KOPT-K1 (cell line): ENCODE measurements around the gene TMTC4.

Source experiments
- H3K27ac ChIP-seq: fragments of 200-600 bp; sonication (generic); 2 replicates; pipeline ENCODE4 v1.5.1; 2016; ENCODE audit warnings: antibody characterized with exemption, mild to moderate bottlenecking, low read depth, low read length; ENCODE audit not compliant: poor library complexity, severe bottlenecking
- H3K36me3 ChIP-seq: fragments of 200-600 bp; sonication (generic); 2 replicates; pipeline ENCODE4 v1.5.1; 2017; ENCODE audit warnings: antibody characterized with exemption, mild to moderate bottlenecking, low read length, moderate library complexity; ENCODE audit not compliant: insufficient read depth
- H3K9me3 ChIP-seq: fragments of 200-600 bp; sonication (generic); 2 replicates; pipeline ENCODE4 v1.5.1; 2017; ENCODE audit warnings: antibody characterized with exemption, low read length, mild to moderate bottlenecking; ENCODE audit not compliant: insufficient read depth, poor library complexity, severe bottlenecking

Gene TMTC4

DNA sequence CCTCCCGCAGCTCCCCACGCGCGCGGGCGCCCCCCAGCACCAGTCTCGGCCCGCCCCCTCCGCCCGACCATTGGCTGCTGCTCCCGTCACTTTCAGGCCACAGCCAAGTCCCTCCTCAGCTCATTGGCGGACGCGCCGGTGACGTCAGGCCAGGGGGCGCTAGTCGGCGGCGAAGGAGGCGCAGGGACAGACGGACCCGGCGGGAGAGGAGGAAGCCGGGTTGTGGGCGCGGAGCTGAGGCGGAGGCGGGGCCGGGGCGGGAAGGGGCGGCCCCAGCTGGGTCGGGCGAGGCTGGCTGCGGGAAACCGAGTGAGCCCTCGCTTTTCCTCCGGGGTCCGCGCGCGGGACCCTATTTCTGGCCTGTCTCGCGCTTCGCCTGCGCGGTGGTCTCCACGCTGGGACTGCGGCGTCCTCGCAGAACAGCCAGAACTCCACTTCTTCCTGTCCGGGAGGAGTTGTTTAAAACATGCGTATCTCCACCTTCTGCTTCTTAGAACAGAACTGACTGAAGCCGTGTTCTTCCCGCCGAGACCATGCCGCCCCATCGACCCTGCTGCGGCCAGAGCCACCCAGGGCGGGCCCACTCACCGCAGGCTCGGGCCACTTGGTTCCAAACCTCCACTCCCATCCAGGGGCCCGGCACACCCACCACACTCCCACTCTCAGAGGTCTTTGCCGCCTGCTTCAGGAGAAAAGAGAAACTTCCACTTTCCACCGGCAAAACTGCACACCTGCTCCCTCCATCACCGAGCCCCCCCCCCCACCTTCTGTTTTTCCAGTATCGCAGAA is 471 bp upstream of the TMTC4 start:
- Histone ChIP-seq H3K27ac (peak overlapping the region; percentile 76), H3K36me3 (peaks cover 3% of the 10 kb centered on the region), H3K9me3 (no peaks in the 10 kb centered on the region)

DNA sequence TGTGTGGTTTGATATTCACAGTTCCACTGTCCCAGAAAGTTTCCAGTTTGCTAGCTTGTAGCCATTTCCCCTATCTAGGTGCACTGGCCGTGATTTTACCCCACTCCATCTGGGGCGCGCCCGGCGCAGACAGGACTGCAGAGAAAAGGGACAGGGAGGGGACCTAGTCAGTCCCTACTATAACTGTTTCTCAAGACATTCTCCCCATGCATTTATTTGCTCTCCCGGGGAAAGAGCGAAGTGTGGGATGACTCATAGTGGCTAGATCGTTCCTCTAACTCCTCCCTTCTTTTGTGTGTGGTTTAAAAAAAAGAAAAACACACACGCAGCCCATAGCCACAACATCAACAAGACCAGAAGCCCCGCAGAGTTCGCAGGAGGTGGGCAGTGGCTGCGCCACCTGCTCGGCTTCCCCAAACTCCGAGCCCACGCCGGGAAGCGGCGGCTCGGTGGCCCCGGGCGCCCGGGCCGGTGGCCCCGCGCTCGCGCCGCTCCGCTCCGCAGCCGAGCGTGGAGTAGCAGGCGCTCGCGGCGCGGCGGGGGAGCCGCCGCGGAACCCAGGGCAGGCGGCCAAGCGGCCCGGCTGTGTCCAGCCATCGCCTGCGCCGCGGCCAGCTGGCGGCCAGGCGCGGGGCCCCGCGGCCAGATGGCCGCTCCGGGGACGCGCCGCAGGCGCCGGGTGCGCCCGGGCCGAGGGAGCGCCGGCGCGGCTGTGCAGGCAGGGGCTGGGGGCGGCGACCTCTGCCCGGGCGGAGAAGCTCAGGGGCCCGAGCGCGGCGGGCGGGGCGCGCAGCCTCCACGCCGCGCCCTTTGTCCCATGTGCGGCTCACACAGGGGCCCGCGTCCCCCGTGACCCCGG is 653 bp downstream of the TMTC4 start:
- Histone ChIP-seq H3K9me3 (no peaks in the 10 kb centered on the region), H3K36me3 (peaks cover 14% of the 10 kb centered on the region), H3K27ac (peak overlapping the region; percentile 76)

DNA sequence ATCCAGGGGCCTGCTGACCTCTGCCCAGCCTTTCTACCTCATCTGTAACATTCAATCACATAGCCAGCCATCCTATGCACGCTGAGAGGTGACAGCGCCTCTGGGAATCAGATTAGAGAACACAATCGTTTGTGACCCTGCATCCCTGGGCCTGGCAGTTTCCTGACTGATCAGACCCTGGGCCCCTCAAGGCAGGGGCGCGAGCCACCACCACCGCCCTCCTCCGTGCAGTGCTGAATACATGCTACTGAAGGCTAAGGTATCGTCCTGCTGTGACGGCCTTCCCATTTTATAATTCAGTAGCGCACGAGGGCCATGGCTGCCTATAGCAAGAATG is 1.3 kb downstream of the TMTC4 start:
- H3K27ac ChIP-seq = no peak overlapping the region
- H3K9me3 ChIP-seq = no peaks in the 10 kb centered on the region
- peaks cover 20% of the 10 kb centered on the region for H3K36me3 ChIP-seq

DNA sequence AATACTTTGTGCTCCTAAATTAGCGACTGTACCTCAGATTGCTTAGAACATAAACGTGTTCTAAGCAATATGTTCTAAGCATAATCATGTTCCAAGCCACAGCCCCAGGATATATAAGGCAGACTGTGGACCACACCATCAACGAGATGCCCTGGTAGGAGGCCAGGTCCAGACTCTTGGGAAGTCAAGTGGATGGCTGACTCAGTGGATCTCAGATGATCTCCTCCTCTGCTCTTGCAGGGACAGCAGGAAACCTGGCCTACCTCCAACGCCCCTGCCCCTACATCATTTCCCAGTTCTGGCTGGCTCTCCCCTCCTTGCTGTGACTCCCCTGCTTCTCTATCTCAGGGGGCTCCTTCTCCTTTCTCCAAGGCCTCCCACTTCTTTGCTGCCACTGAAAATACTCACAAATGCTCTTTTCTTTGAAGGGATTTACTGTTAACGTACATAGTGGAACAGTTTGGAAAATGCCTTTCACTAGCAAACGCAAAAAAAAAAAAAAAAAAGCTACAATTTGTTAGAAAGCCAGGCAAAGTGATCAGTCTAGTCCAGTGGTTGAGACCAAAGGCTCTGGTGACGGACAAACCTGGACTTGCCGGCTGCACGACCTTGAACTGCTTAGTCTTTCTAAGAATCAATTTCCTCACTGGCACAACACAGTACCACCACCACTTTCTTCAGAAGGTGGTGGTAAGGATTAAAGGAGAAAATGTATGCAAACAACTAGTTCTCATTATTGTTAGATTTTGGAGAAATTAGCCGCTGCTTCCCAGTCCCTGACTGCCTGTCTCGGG is 3.0 kb downstream of the TMTC4 start:
- H3K9me3 ChIP-seq = no peaks in the 10 kb centered on the region
- H3K36me3 ChIP-seq = peaks cover 38% of the 10 kb centered on the region
- H3K27ac ChIP-seq = no peak overlapping the region

DNA sequence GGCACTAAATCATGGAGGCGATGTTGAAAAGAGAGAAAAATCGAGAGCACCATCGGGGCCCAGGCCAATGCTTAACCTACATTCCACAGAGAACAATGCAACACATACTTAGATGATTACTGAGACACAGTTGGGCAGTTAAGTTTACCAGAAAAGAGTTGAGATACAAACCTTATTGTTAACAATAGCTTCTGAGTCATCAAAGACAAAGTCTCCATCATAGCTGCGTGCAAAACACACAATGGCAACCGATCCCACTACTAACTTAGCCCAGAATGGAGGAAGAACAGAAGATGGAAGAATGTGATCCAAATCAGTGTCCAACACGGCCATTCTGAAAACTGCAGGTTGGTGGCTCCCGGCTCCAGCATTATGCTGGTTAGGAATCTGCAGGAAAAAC is 6.2 kb downstream of the TMTC4 start:
- no peaks in the 10 kb centered on the region for H3K9me3 ChIP-seq
- H3K36me3 ChIP-seq = peaks cover 69% of the 10 kb centered on the region
- H3K27ac ChIP-seq = no peak overlapping the region

DNA sequence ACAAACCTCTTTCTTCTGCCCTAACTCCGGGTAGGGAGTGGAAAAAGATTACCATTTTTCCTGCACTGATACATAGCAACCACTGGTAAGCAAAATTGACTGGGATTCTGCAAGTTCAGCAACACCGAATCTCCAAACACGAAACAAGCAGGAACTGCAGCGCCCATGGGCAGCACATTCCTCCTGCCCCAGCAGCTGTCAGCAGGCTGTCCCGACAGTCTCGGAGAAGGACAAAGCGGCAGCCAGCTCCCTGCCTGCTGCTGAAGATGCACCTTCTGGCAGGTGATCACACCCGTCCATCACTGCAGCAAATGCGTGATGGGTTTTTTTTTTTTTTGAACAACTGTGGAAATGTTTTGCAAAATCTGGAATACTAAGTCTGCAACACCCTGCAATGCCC is 6.7 kb downstream of the TMTC4 start:
- Histone ChIP-seq H3K36me3 (peaks cover 75% of the 10 kb centered on the region), H3K27ac (no peak overlapping the region), H3K9me3 (no peaks in the 10 kb centered on the region)

DNA sequence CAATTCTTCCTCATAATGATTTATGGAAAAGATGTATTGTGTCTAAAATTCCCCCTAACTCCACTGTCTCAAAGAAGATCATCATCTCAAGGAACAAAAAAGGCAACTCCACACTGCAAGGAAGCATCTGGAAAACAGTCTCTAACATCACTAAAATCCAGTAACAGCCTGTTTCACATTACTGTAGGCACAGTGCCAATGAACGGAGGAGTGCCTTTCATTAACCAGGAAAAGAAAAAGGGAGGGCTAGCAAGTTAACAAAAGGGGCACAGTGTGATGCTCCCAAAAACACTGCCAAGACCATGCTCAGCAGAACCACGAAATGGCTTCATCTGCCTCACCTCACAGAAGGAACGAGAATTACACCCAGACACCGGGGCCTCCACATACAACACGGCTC is 8.5 kb downstream of the TMTC4 start:
- peaks cover 91% of the 10 kb centered on the region for H3K36me3 ChIP-seq
- no peak overlapping the region for H3K27ac ChIP-seq
- H3K9me3 ChIP-seq = no peaks in the 10 kb centered on the region

DNA sequence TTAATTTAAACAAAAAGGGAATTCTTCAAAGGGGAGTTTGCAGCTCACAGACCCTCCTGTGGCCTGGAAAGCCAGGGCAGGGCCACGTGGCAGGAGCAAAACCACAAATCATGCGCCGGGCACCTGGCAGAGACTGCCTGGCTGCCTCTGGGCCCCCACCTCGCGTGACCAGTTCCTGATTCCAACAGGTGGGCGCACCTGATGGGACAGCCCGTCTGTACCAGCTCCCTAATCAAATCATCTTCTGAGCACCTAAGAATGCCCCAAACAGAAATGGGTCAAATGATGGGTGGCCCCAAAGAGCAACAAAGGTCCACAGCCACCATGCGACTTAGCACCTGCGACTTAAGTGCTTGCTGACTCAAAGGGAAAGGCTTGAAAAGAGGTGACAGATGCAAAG is 9.2 kb downstream of the TMTC4 start:
- H3K36me3 ChIP-seq = peaks cover 98% of the 10 kb centered on the region
- H3K27ac ChIP-seq = no peak overlapping the region

DNA sequence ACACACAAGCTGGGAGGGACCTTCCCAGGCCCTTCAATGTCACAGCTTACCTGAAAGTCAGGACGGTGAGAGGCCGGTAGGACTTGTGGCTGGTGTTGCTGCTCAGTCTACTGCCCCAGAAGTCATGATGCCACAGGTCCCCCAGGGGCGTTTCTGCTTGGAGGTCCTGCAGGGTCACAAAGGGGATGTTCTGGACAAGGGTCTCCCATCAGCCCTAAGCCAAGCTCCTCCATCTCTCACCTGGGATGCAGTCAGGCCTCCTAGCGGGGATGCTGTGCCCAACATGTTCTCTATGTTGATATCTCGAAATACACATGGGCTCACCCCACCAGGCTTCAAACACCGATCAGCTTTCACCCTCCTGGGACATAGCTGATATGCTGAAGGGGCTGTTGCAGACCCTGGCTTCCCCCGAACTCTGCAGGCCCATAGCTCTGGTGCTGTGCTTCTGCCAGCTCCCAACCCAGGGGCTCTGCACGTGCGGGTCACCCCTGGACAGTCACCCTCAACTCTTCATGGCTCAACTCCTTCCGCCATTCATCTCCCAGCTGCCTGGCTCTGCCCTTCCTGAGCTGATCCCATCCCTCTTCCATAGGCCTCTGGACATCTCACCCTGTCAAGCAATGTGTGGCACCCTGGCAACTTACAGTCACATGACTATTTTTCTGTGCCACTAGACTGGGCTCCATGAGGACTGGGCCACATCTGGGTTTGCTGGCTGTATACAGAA is 10.3 kb downstream of the TMTC4 start:
- Histone ChIP-seq H3K36me3 (peaks cover 91% of the 10 kb centered on the region), H3K27ac (no peak overlapping the region), H3K9me3 (no peaks in the 10 kb centered on the region)

More for the DNA sequence above, 9.2 kb downstream of the TMTC4 start:
- H3K9me3 ChIP-seq = no peaks in the 10 kb centered on the region

DNA sequence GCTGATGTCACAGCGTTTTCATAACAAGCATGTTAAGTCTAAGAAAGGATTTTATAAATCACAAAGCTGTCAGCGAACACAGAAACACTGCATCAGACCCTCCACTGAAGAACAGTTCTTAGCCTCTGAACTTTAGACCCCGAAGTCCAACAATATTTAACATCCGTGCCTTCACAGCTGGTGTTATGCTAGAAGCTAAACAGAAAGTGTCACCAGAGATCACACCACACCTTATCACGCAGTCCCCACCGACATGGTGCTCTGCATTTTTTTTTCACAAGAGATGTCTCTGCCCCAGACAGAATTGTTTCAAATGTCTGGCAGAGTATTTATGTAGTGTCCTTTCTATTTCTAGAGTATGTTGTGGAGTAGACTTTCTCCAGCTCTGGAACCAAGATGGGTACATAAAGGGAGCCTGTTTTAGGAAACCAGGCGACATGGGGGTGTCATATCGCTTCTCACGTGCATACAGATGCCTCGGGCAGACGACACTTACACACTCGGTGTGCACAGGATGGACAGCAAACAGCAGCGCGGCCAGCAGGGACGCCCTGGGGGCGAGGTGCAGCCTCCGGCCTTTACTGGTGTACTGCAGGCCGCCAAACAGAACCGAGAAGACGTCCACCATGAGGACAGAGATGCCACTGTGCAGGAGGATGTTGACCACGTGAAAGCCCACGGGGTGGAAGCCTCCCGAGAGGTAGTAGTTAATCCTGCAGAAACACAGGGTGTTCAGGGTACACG is 12.0 kb downstream of the TMTC4 start:
- Histone ChIP-seq H3K36me3 (peaks cover 83% of the 10 kb centered on the region), H3K9me3 (no peaks in the 10 kb centered on the region), H3K27ac (no peak overlapping the region)

DNA sequence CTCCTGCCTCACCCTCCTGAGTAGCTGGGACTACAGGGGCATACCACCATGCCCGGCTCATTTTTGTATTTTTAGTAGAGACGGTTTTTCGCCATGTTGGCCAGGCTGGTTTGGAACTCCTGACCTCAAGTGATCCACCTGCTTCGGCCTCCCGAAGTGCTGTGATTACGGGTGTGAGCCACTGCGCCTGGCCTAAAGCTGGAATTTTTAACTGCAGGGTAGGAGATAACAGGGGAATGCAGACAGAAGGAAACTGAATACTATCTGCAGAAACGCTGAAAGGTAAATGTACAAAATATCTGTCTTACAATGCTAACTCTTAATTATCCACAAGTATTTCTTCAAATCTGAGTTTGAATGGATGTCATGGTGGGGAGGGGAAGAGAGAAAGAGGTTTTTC is 13.8 kb downstream of the TMTC4 start:
- no peaks in the 10 kb centered on the region for H3K9me3 ChIP-seq
- H3K36me3 ChIP-seq = peaks cover 82% of the 10 kb centered on the region
- no peak overlapping the region for H3K27ac ChIP-seq

DNA sequence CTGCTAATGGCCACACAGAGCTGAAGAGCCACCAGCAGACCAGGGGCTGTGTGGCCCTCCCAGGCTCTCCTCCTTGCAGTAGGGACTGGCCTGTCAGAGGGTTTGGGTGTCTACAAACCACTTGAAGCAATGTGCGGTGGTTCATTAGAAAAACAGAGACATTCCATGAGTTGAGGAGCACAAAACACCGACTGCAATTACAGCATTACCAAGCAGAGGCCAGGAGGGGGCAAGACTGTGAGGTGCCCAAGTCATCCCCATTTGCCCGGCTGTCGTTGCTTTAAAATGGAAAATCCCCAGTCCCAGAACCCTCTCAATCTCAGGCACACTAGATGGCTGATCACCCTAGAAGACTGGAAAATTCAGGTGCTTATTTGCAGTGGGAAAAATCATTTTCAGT is 15.0 kb downstream of the TMTC4 start:
- Histone ChIP-seq H3K27ac (no peak overlapping the region), H3K36me3 (peaks cover 77% of the 10 kb centered on the region), H3K9me3 (no peaks in the 10 kb centered on the region)

DNA sequence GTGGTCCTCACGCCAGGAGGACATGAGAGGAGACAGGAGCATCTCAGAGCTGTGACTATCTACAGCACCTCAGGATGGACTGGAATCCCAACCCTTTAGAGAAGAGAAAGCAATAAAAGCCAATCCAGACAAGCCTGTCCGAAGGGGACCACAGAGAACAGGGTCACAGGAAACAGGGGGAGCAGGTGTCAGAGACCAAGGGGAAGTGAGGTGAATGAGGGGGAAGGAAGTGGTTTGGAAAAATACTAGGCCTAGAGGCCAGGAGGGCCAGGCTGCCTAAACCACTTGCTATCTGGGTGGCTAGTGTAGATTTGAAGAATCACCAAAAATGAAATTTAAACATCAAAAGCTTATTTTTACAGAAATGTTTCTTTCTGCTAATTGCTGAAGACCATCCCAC is 16.2 kb downstream of the TMTC4 start:
- Histone ChIP-seq H3K9me3 (no peaks in the 10 kb centered on the region), H3K36me3 (peaks cover 73% of the 10 kb centered on the region), H3K27ac (no peak overlapping the region)

DNA sequence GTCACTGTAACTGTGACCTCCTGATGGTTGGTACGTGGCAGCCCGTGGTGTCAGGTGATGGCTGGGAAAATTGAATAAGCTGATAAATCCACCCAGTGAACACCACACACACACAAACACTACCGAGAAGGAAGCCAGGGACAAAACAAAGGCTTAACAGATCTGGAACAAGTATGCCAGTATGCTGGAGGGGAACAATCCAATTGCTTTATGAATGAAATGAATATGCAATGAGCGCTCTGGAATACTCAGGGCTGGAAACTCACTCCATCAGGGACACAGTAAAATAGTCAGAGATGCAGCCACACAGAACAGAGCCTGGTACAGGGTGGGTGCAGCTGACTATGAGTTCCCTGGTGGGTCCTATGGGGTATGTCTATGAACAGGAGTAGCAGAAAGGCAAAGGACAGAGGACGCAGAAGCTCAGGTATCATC is 16.7 kb downstream of the TMTC4 start:
- Histone ChIP-seq H3K27ac (no peak overlapping the region), H3K36me3 (peaks cover 73% of the 10 kb centered on the region)

More for the DNA sequence above, 16.7 kb downstream of the TMTC4 start:
- no peaks in the 10 kb centered on the region for H3K9me3 ChIP-seq
